Liver (tissue), 9 donors: ENCODE data around the gene MAP3K4. TPM values are rescaled to one million over a fixed set of nuclear protein-coding genes. Genes with fewer than 3 reads are reported as not detected.

Experiments used
- DNase-seq: peaks from one replicate; pipeline ENCODE4 v3.0.0-alpha.2; 2017; ENCODE audit warnings: low spot score
- H3K27ac ChIP-seq, 2 donors: one replicate each; pipeline ENCODE4 v1.7.0; 2013; ENCODE audit warnings: inconsistent platforms in 2 of 2, low read length in 2 of 2, control low read depth in 1 of 2, low read depth in 1 of 2, mild to moderate bottlenecking in 1 of 2
- H3K27me3 ChIP-seq, 4 donors: one replicate each; pipeline versions ENCODE4 v1.6.1 to v1.7.0; 2013; ENCODE audit warnings: low read length in 3 of 4, inconsistent platforms in 1 of 4, mild to moderate bottlenecking in 1 of 4, moderate library complexity in 1 of 4; ENCODE audit not compliant: control insufficient read depth in 4 of 4, insufficient read depth in 4 of 4
- H3K36me3 ChIP-seq, 4 donors: one replicate each; pipeline versions ENCODE4 v1.6.1 to v1.7.0; 2013; ENCODE audit warnings: low read length in 3 of 4, mild to moderate bottlenecking in 3 of 4, low read depth in 1 of 4, moderate library complexity in 1 of 4; ENCODE audit not compliant: control insufficient read depth in 4 of 4, insufficient read depth in 3 of 4
- H3K4me1 ChIP-seq, 4 donors: one replicate each; pipeline versions ENCODE4 v1.6.1 to v1.7.0; 2013; ENCODE audit warnings: low read length in 3 of 4, mild to moderate bottlenecking in 3 of 4, moderate library complexity in 1 of 4; ENCODE audit not compliant: control insufficient read depth in 4 of 4, insufficient read depth in 4 of 4
- H3K4me3 ChIP-seq, 3 donors: one replicate each; pipeline versions ENCODE4 v1.6.1 to v1.7.0; 2013; ENCODE audit warnings: low read length in 3 of 3, control low read depth in 1 of 3, low read depth in 1 of 3, mild to moderate bottlenecking in 1 of 3
- H3K9ac ChIP-seq, 2 donors: one replicate each; pipeline ENCODE4 v1.7.0; 2013; ENCODE audit warnings: low read length in 2 of 2, mild to moderate bottlenecking in 2 of 2, moderate library complexity in 2 of 2, control low read depth in 1 of 2, low read depth in 1 of 2
- H3K9me3 ChIP-seq, 4 donors: one replicate each; pipeline versions ENCODE4 v1.6.1 to v1.7.0; 2013; ENCODE audit warnings: low read length in 3 of 4; ENCODE audit not compliant: control insufficient read depth in 4 of 4
- ATF3 ChIP-seq: IDR thresholded peaks from 2 replicates; pipeline ENCODE4 v1.6.1; 2016; ENCODE audit warnings: antibody characterized with exemption
- CTCF ChIP-seq: fragments of 150-350 bp; IDR thresholded peaks from 2 replicates; pipeline ENCODE4 v1.5.1; 2017; ENCODE audit warnings: improper control_type of control experiment, low read depth, low read length; ENCODE audit not compliant: missing input control
- EGR1 ChIP-seq, 2 donors: IDR thresholded peaks; 2 replicates each; pipeline ENCODE4 v1.6.1; 2016 to 2018; ENCODE audit warnings: antibody characterized with exemption in 2 of 2, low read depth in 2 of 2
- FOXA1 ChIP-seq: IDR thresholded peaks from 2 replicates; pipeline ENCODE4 v1.6.1; 2016; ENCODE audit warnings: antibody characterized with exemption
- FOXA2 ChIP-seq: IDR thresholded peaks from 2 replicates; pipeline ENCODE4 v1.6.1; 2016; ENCODE audit warnings: antibody characterized with exemption
- GABPA ChIP-seq, 2 donors: IDR thresholded peaks in 1 of 2; conservative IDR thresholded peaks in 1 of 2; 2 replicates each; pipeline ENCODE4 v1.6.1; 2016; ENCODE audit warnings: antibody characterized with exemption in 2 of 2, mild to moderate bottlenecking in 1 of 2, moderate library complexity in 1 of 2
- HNF4A ChIP-seq, 2 donors: conservative IDR thresholded peaks; 2 replicates each; pipeline ENCODE4 v1.6.1; 2016; ENCODE audit warnings: antibody characterized with exemption in 2 of 2, mild to moderate bottlenecking in 2 of 2
- HNF4G ChIP-seq: IDR thresholded peaks from 2 replicates; pipeline ENCODE4 v1.6.1; 2016; ENCODE audit warnings: antibody characterized with exemption
- JUND ChIP-seq, 2 donors: IDR thresholded peaks; 2 replicates each; pipeline ENCODE4 v1.6.1; 2016; ENCODE audit warnings: antibody characterized with exemption in 2 of 2
- MAX ChIP-seq: IDR thresholded peaks from 2 replicates; pipeline ENCODE4 v1.6.1; 2016; ENCODE audit warnings: antibody characterized with exemption
- NR2F2 ChIP-seq: IDR thresholded peaks from 2 replicates; pipeline ENCODE4 v1.6.1; 2016; ENCODE audit warnings: antibody characterized with exemption
- RAD21 ChIP-seq, 2 donors: IDR thresholded peaks; 2 replicates each; pipeline ENCODE4 v1.6.1; 2016; ENCODE audit warnings: antibody characterized with exemption in 2 of 2, mild to moderate bottlenecking in 2 of 2
- REST ChIP-seq: IDR thresholded peaks from 2 replicates; pipeline ENCODE4 v1.6.1; 2016; ENCODE audit warnings: antibody characterized with exemption, mild to moderate bottlenecking
- RXRA ChIP-seq, 2 donors: IDR thresholded peaks; 2 replicates each; pipeline ENCODE4 v1.6.1; 2017 to 2018; ENCODE audit warnings: antibody characterized with exemption in 2 of 2, mild to moderate bottlenecking in 1 of 2
- SP1 ChIP-seq: IDR thresholded peaks from 2 replicates; pipeline ENCODE4 v1.6.1; 2018; ENCODE audit warnings: antibody characterized with exemption, mild to moderate bottlenecking
- TAF1 ChIP-seq: conservative IDR thresholded peaks from 2 replicates; pipeline ENCODE4 v1.6.1; 2016; ENCODE audit warnings: antibody characterized with exemption, mild to moderate bottlenecking
- YY1 ChIP-seq: IDR thresholded peaks from 2 replicates; pipeline ENCODE4 v1.6.1; 2016; ENCODE audit warnings: antibody characterized with exemption, mild to moderate bottlenecking
- ZBTB33 ChIP-seq: IDR thresholded peaks from 2 replicates; pipeline ENCODE4 v1.6.1; 2016; ENCODE audit warnings: antibody characterized with exemption
- WGBS: extraction: QIAGEN DNeasy Blood & Tissue Kit; methylation state at CpG from one replicate; pipeline ENCODE4 v1.1.7; 2013; 5-methylcytosine and 5-hydroxymethylcytosine counted together
- polyA plus RNA-seq, 2 donors: library from polyadenylated mRNA; stranded (reverse) in 1 of 2; unstranded in 1 of 2; fragments of 200-250 nt in 1 of 2; fragments of >200 nt in 1 of 2; fragmentation: Nextera tagmentation in 1 of 2; extraction: Ambion mirVana in 1 of 2; gene quantifications; one replicate each; pipeline versions ENCODE4 v1.2.1 to v1.2.3, GENCODE V29; 2013 to 2015
- total RNA-seq, 2 donors: library from RNA; depleted of rRNA; stranded (reverse); fragments of >200 nt; gene quantifications; one replicate each; pipeline ENCODE4 v1.2.3, GENCODE V29; 2014
- donor health status: healthy.
- donor health status: healthy.
- donor health status: healthy.
- donor health status: healthy.
- donor health status: healthy.

MAP3K4 gene
- total and polyA plus RNA-seq, 4 donors, result 4.3 to 20.0 (median 11.7) TPM

- TF ChIP-seq SP1, result no peak
- no peak for TF ChIP-seq HNF4A (conservative IDR thresholded peaks at IDR 0.05)
- no peak for TF ChIP-seq RAD21 (IDR thresholded peaks at IDR 0.05)
- TF ChIP-seq RXRA (IDR thresholded peaks at IDR 0.05), result no peak
- no peak for TF ChIP-seq CTCF
- TF ChIP-seq JUND (IDR thresholded peaks at IDR 0.05), result no peak
- no peak for TF ChIP-seq HNF4G
- no peak for TF ChIP-seq TAF1
- no peak for TF ChIP-seq MAX
- TF ChIP-seq ZBTB33, result no peak
- TF ChIP-seq GABPA (IDR thresholded peaks at IDR 0.05 in 1 of 2, conservative IDR thresholded peaks at IDR 0.05 in 1 of 2), result no peak
- TF ChIP-seq FOXA1, result no peak
- no peak for TF ChIP-seq NR2F2
- no peak for TF ChIP-seq YY1
- no peak for TF ChIP-seq EGR1 (IDR thresholded peaks at IDR 0.05; ENCODE audit: low read depth in 2 of 2)
- TF ChIP-seq FOXA2, result no peak
- no peak for TF ChIP-seq REST
- no peak for TF ChIP-seq ATF3
- 87% methylated on average over 5 of the region's 5 CpGs for WGBS
- Histone ChIP-seq H3K9me3 (no peaks in the 10 kb centered on the region), H3K27me3 (no peaks in the 10 kb centered on the region), H3K27ac (no peak overlapping the region), H3K9ac (no peak overlapping the region), H3K4me3 (no peak overlapping the region), H3K36me3 (peaks cover 10 to 48% (median 45%) of the 10 kb centered on the region in 4 donors), H3K4me1 (no peaks in the 10 kb centered on the region)
- no peak for DNase-seq
These were observed 103.4 kb downstream of the MAP3K4 start for GRCh38 chr6:161094955-161095354.
